Tibial artery (tissue), 4 donors: ENCODE results near the gene VPS8.

Source experiments
- DNase-seq, 2 donors: peaks; one replicate each; pipeline ENCODE4 v3.0.0-alpha.2; 2019
- H3K27ac ChIP-seq, 2 donors: fragments of 200-600 bp; sonication (generic) in 1 of 2; 1 replicate in 1 of 2; 2 replicates in 1 of 2; pipeline ENCODE4 v1.5.1; 2018 to 2019; ENCODE audit warnings: mild to moderate bottlenecking in 1 of 2
- H3K27me3 ChIP-seq, 2 donors: fragments of 200-600 bp; sonication (generic) in 1 of 2; one replicate each; pipeline versions ENCODE4 v1.5.1 to v1.6.0; 2016 to 2019
- H3K36me3 ChIP-seq, 3 donors: fragments of 200-600 bp; sonication (generic) in 2 of 3; one replicate each; pipeline ENCODE4 v1.5.1; 2016 to 2019; ENCODE audit warnings: mild to moderate bottlenecking in 2 of 3
- H3K4me1 ChIP-seq, 4 donors: fragments of 200-600 bp; sonication (generic) in 2 of 4; 1 replicate in 3 of 4; 2 replicates in 1 of 4; pipeline ENCODE4 v1.5.1; 2016 to 2019
- H3K4me3 ChIP-seq, 2 donors: fragments of 200-600 bp; sonication (generic) in 1 of 2; 1 replicate in 1 of 2; 2 replicates in 1 of 2; pipeline ENCODE4 v1.5.1; 2018 to 2019; ENCODE audit warnings: mild to moderate bottlenecking in 2 of 2
- H3K9me3 ChIP-seq, 3 donors: fragments of 200-600 bp; sonication (generic) in 1 of 3; one replicate each; pipeline ENCODE4 v1.5.1; 2016 to 2019
- CTCF ChIP-seq, 2 experiments: fragments of 200-600 bp in 1 of 2; fragments of 450-650 bp in 1 of 2; IDR thresholded peaks; one replicate each; pipeline ENCODE4 v1.5.1; 2017 to 2019; ENCODE audit warnings: antibody characterized with exemption in 2 of 2, mild to moderate bottlenecking in 1 of 2, moderate library complexity in 1 of 2
- intact Hi-C: fragments of 100-400 bp; cut with DNase I; formaldehyde crosslinking; loops from one replicate; pipeline ENCODE4 v1.15.0; 2023; ENCODE audit warnings: low total_unique reads

VPS8 gene

GRCh38 chr3:185066251-185066650 lies 254.3 kb downstream of the VPS8 start:
- H3K9me3 ChIP-seq = no peaks in the 10 kb centered on the region
- no peaks in the 10 kb centered on the region for H3K27me3 ChIP-seq
- no peaks in the 10 kb centered on the region for H3K4me1 ChIP-seq
- H3K36me3 ChIP-seq = no peaks in the 10 kb centered on the region
- H3K4me3 ChIP-seq = no peak overlapping the region
- TF ChIP-seq CTCF (IDR thresholded peaks at IDR 0.05) = no peak
- no peak for DNase-seq
- no peak overlapping the region for H3K27ac ChIP-seq
- intact Hi-C loops = loop anchor here (5.0 kb wide), 1 partner anchor 116 kb away; no protein-coding TSS in a partner anchor

- DNase-seq = no peak
- Histone ChIP-seq H3K9me3 (no peaks in the 10 kb centered on the region), H3K27ac (no peak overlapping the region), H3K27me3 (no peaks in the 10 kb centered on the region), H3K36me3 (no peaks in the 10 kb centered on the region), H3K4me3 (no peak overlapping the region), H3K4me1 (no peaks in the 10 kb centered on the region)
- intact Hi-C loops = loop anchor here (5.0 kb wide), 1 partner anchor 115 kb away; no protein-coding TSS in a partner anchor
- TF ChIP-seq CTCF (IDR thresholded peaks at IDR 0.05) = no peak
Measured at GRCh38 chr3:185067173-185067572, 255.2 kb downstream of the VPS8 start.

- no peak for TF ChIP-seq CTCF (IDR thresholded peaks at IDR 0.05)
- no peaks in the 10 kb centered on the region for H3K36me3 ChIP-seq
- no peak for DNase-seq
- H3K27ac ChIP-seq = no peak overlapping the region
- H3K4me3 ChIP-seq = no peak overlapping the region
- H3K4me1 ChIP-seq = no peaks in the 10 kb centered on the region
- H3K9me3 ChIP-seq = no peaks in the 10 kb centered on the region
- intact Hi-C loops = loop anchor here (5.0 kb wide), 1 partner anchor 113 kb away; no protein-coding TSS in a partner anchor
- no peaks in the 10 kb centered on the region for H3K27me3 ChIP-seq
Measured at GRCh38 chr3:185069037-185070030, 257.4 kb downstream of the VPS8 start.

GRCh38 chr3:185070491-185071286 lies 258.7 kb downstream of the VPS8 start:
- H3K36me3 ChIP-seq = no peaks in the 10 kb centered on the region
- no peaks in the 10 kb centered on the region for H3K9me3 ChIP-seq
- intact Hi-C loops = no loop called here
- DNase-seq = no peak
- H3K4me1 ChIP-seq = no peaks in the 10 kb centered on the region
- no peak overlapping the region for H3K27ac ChIP-seq
- no peaks in the 10 kb centered on the region for H3K27me3 ChIP-seq
- TF ChIP-seq CTCF (IDR thresholded peaks at IDR 0.05) = peak; percentile 10 to 14
- no peak overlapping the region for H3K4me3 ChIP-seq

GRCh38 chr3:185071287-185071800 lies 259.4 kb downstream of the VPS8 start:
- H3K36me3 ChIP-seq = no peaks in the 10 kb centered on the region
- no peak for TF ChIP-seq CTCF (IDR thresholded peaks at IDR 0.05)
- intact Hi-C loops = no loop called here

More at GRCh38 chr3:185071287-185071800, 259.4 kb downstream of the VPS8 start:
- Histone ChIP-seq H3K9me3 (no peaks in the 10 kb centered on the region), H3K4me3 (no peak overlapping the region), H3K4me1 (no peaks in the 10 kb centered on the region), H3K27me3 (no peaks in the 10 kb centered on the region), H3K27ac (no peak overlapping the region)
- DNase-seq = no peak
